Measurements from ENCODE around the gene RAB40B.

- TF ChIP-seq POLR2AphosphoS5 (IDR thresholded peaks at IDR 0.05; ENCODE audit: low read depth, low read length) (no peak), TAF1 (IDR thresholded peaks at IDR 0.05; ENCODE audit: borderline replicate concordance, insufficient read depth, low read length) (no peak)
Observed at GRCh38 chr17:82740906-82741759, 42.6 kb upstream of the RAB40B start.
